HepG2 (cell line): ENCODE results near the gene BRIP1. TPM values are rescaled to one million over a fixed set of nuclear protein-coding genes. Genes with fewer than 3 reads are reported as not detected.

ENCODE experiments used
- ATAC-seq: fragments of 200-7000 bp; cut with Tn5 transposase; 3 replicates; pipeline ENCODE4 v1.9.1; 2020; ENCODE audit warnings: mild to moderate bottlenecking, moderate library complexity
- BruUV-seq: library from RNA; stranded (reverse); fragments of 400-500 nt; replicated peaks from 2 replicates; lab custom pipeline; 2021; lab: Mats Ljungman, UMichigan
- CTCF ChIA-PET: fragments of 300-600 bp; formaldehyde crosslinking; extraction: SDS; loops from one replicate; lab custom pipeline; 2021; ENCODE audit warnings: low total read pairs, inconsistent platforms, low intra/inter-chr PET ratio; lab: Yijun Ruan, JAX
- POLR2A ChIA-PET: fragments of 350-600 bp; sonication (Branson Sonifier 250); formaldehyde crosslinking; loops from one replicate; lab custom pipeline; 2020; ENCODE audit warnings: antibody characterized with exemption, inconsistent platforms; lab: Yijun Ruan, JAX
- DNase-seq: peaks from one replicate; pipeline ENCODE4 v3.0.0-alpha.2; 2015; ENCODE audit warnings: low spot score
- FAIRE-seq: peaks from 3 replicates; lab custom pipeline; 2011; peaks lifted over from hg19 to GRCh38; lab: Jason Lieb, UNC
- H2AFZ ChIP-seq: one replicate; pipeline ENCODE4 v1.6.1; 2011; ENCODE audit warnings: low read length, inconsistent platforms
- H3K27ac ChIP-seq: fragments of 300-600 bp; 3 replicates; pipeline ENCODE4 v1.8.0; 2011; ENCODE audit warnings: mixed run types, mild to moderate bottlenecking, mixed read lengths, low read length, inconsistent platforms; ENCODE audit not compliant: insufficient read depth; ENCODE audit errors: extremely low read length
- H3K27me3 ChIP-seq, 2 experiments: fragments of 200-600 bp in 1 of 2; 2 replicates in 1 of 2; 3 replicates in 1 of 2; pipeline versions ENCODE4 v1.6.0 to v1.8.0; 2011; ENCODE audit warnings: low read length in 2 of 2, mild to moderate bottlenecking in 2 of 2, moderate library complexity in 2 of 2, inconsistent platforms in 1 of 2; ENCODE audit not compliant: insufficient read depth in 2 of 2, control insufficient read depth in 1 of 2
- H3K36me3 ChIP-seq, 2 experiments: fragments of 200-600 bp in 1 of 2; replicated peaks in 1 of 2; 2 replicates in 1 of 2; 3 replicates in 1 of 2; pipeline versions ENCODE4 v1.5.1 to v1.8.0; 2011; ENCODE audit warnings: low read length in 2 of 2, inconsistent platforms in 1 of 2; ENCODE audit not compliant: insufficient read depth in 2 of 2, control insufficient read depth in 1 of 2
- H3K4me1 ChIP-seq: 2 replicates; pipeline ENCODE4 v1.5.1; 2012; ENCODE audit warnings: low read length, inconsistent platforms; ENCODE audit not compliant: insufficient read depth
- H3K4me2 ChIP-seq: 2 replicates; pipeline ENCODE4 v1.6.0; 2011; ENCODE audit warnings: low read depth, low read length, inconsistent platforms
- H3K4me3 ChIP-seq, 3 experiments: fragments of 200-600 bp in 1 of 3; sonication (generic), shearing (Covaris generic) in 1 of 3; replicated peaks in 1 of 3; 2 replicates each; pipeline ENCODE4 v1.5.1; 2011 to 2016; ENCODE audit warnings: low read length in 3 of 3, inconsistent platforms in 2 of 3, low read depth in 2 of 3, mild to moderate bottlenecking in 2 of 3, control low read depth in 1 of 3, mixed read lengths in 1 of 3; ENCODE audit not compliant: insufficient read depth in 1 of 3
- H3K79me2 ChIP-seq: one replicate; pipeline ENCODE4 v1.6.1; 2011; ENCODE audit warnings: low read length, inconsistent platforms; ENCODE audit not compliant: insufficient read depth
- H3K9ac ChIP-seq: 2 replicates; pipeline ENCODE4 v1.6.0; 2011; ENCODE audit warnings: mild to moderate bottlenecking, low read depth, low read length, inconsistent platforms; ENCODE audit not compliant: insufficient read depth
- H3K9me3 ChIP-seq: 2 replicates; pipeline ENCODE4 v1.5.1; 2012; ENCODE audit warnings: mild to moderate bottlenecking, low read length
- H4K20me1 ChIP-seq: 2 replicates; pipeline ENCODE4 v1.6.0; 2011; ENCODE audit warnings: inconsistent platforms, mild to moderate bottlenecking, low read length, moderate library complexity; ENCODE audit not compliant: insufficient read depth
- AHR ChIP-seq: IDR thresholded peaks from 2 replicates; pipeline ENCODE4 v1.6.1; 2018; ENCODE audit warnings: missing genetic modification reagents, missing compliant biosample characterization
- BCL3 ChIP-seq: sonication (generic); formaldehyde crosslinking; IDR thresholded peaks from 2 replicates; pipeline ENCODE4 v1.5.1; 2020; ENCODE audit warnings: mild to moderate bottlenecking, missing genetic modification reagents, moderate library complexity
- BCL6 ChIP-seq: IDR thresholded peaks from 2 replicates; pipeline ENCODE4 v1.6.1; 2016; ENCODE audit warnings: missing genetic modification reagents, missing compliant biosample characterization
- EEA1 ChIP-seq: sonication (generic); formaldehyde crosslinking; IDR thresholded peaks from 2 replicates; pipeline ENCODE4 v1.5.1; 2020; ENCODE audit warnings: mild to moderate bottlenecking, missing genetic modification reagents, borderline replicate concordance
- FIP1L1 ChIP-seq: fragments of 200-400 bp; formaldehyde crosslinking; IDR thresholded peaks from 2 replicates; pipeline ENCODE4 v1.6.1; 2018; ENCODE audit warnings: low read depth, mild to moderate bottlenecking, low read length, moderate library complexity, borderline replicate concordance; ENCODE audit not compliant: insufficient read depth
- HCFC1 ChIP-seq: fragments of 150-350 bp; IDR thresholded peaks from 2 replicates; pipeline ENCODE4 v1.6.1; 2014; ENCODE audit warnings: low read depth, low read length
- JARID2 ChIP-seq: sonication (generic); formaldehyde crosslinking; IDR thresholded peaks from 2 replicates; pipeline ENCODE4 v1.8.1; 2023; ENCODE audit warnings: missing genetic modification reagents, inconsistent platforms; ENCODE audit not compliant: insufficient replicate concordance
- MAX ChIP-seq: IDR thresholded peaks from 2 replicates; pipeline ENCODE4 v1.6.1; 2012; ENCODE audit warnings: inconsistent platforms
- MED13 ChIP-seq: sonication (generic); formaldehyde crosslinking; IDR thresholded peaks from 2 replicates; pipeline ENCODE4 v1.5.0; 2020; ENCODE audit warnings: missing genetic modification reagents
- MEF2D ChIP-seq: sonication (generic); formaldehyde crosslinking; IDR thresholded peaks from 2 replicates; pipeline ENCODE4 v1.5.1; 2020; ENCODE audit warnings: mild to moderate bottlenecking, missing genetic modification reagents
- MLX ChIP-seq: IDR thresholded peaks from 2 replicates; pipeline ENCODE4 v1.6.1; 2016
- NR3C1 ChIP-seq: sonication (generic); formaldehyde crosslinking; IDR thresholded peaks from 2 replicates; pipeline ENCODE4 v1.4.0; 2020; ENCODE audit warnings: missing genetic modification reagents
- RAD21 ChIP-seq: fragments of 450-650 bp; formaldehyde crosslinking; IDR thresholded peaks from 2 replicates; pipeline ENCODE4 v1.5.0; 2020; ENCODE audit warnings: mild to moderate bottlenecking
- RNF2 ChIP-seq: fragments of 450-650 bp; conservative IDR thresholded peaks from 2 replicates; pipeline ENCODE4 v1.6.1; 2016; ENCODE audit warnings: low read depth
- SNRNP70 ChIP-seq: fragments of 200-400 bp; formaldehyde crosslinking; IDR thresholded peaks from 2 replicates; pipeline ENCODE4 v1.6.1; 2017; ENCODE audit warnings: mild to moderate bottlenecking, low read depth, low read length, moderate library complexity
- ZBTB21 ChIP-seq: sonication (generic); formaldehyde crosslinking; IDR thresholded peaks from 2 replicates; pipeline ENCODE4 v1.4.0; 2020; ENCODE audit warnings: missing genetic modification reagents
- ZBTB39 ChIP-seq: sonication (generic); formaldehyde crosslinking; IDR thresholded peaks from 2 replicates; pipeline ENCODE4 v1.5.0; 2020; ENCODE audit warnings: missing genetic modification reagents
- ZNF256 ChIP-seq: sonication (generic); formaldehyde crosslinking; conservative IDR thresholded peaks from 2 replicates; pipeline ENCODE4 v1.4.0; 2020; ENCODE audit warnings: missing genetic modification reagents
- ZNF431 ChIP-seq: sonication (generic); formaldehyde crosslinking; IDR thresholded peaks from 2 replicates; pipeline ENCODE4 v1.9.0; 2022; ENCODE audit warnings: missing genetic modification reagents, low read depth, mild to moderate bottlenecking, borderline replicate concordance
- ZNF740 ChIP-seq: sonication (generic); formaldehyde crosslinking; IDR thresholded peaks from 2 replicates; pipeline ENCODE4 v1.4.0; 2020; ENCODE audit warnings: missing genetic modification reagents
- WGBS: methylation state at CpG from one replicate; pipeline ENCODE4 v1.1.6; 2017; ENCODE audit warnings: low lambda C conversion rate; 5-methylcytosine and 5-hydroxymethylcytosine counted together
- in situ Hi-C: cut with HindIII; loops from 2 replicates; pipeline ENCODE4 v1.10.0; 2017; ENCODE audit warnings: low pct_unique_long_range_greater_than_20kb; ENCODE audit not compliant: extremely low pct_ligation_motif_present
- intact Hi-C: fragments of 100-400 bp; cut with micrococcal nuclease; formaldehyde crosslinking; loops from one replicate; pipeline ENCODE4 v1.10.0; 2022; ENCODE audit not compliant: unreplicated experiment
- polyA plus RNA-seq, 8 experiments: library from polyadenylated mRNA; depleted of rRNA in 3 of 8; stranded (reverse) in 7 of 8; unstranded in 1 of 8; fragments of >200 nt; fragmentation: Illumina TruSeq in 4 of 8; extraction: Trizol in 4 of 8; gene quantifications; 2 replicates each; pipeline versions ENCODE4 v1.2.1 to v1.2.3, GENCODE V29; 2011 to 2016; ENCODE audit warnings: low read depth in 4 of 8, missing spikeins in 1 of 8, mixed read lengths in 1 of 8; ENCODE audit not compliant: insufficient read depth in 1 of 8
- total RNA-seq, 5 experiments: library from RNA; depleted of rRNA; stranded (reverse); fragments of >200 nt; fragmentation: Illumina TruSeq; extraction: Trizol; gene quantifications; 2 replicates each; pipeline ENCODE4 v1.2.3, GENCODE V29; 2016; ENCODE audit warnings: low read depth in 1 of 5

Gene BRIP1
- total and polyA plus RNA-seq, 2 of the 13 experiments (the other 11 are each of a cell fraction or from before 2014, with no cell fraction given), result 3.8 to 27.7 TPM

GRCh38 chr17:61683466-61683865, 179.9 kb downstream of the BRIP1 start (continued):
- TF ChIP-seq JARID2 (CRISPR knock-in tag) (no peak), MAX (no peak), SNRNP70 (no peak)

GRCh38 chr17:61680921-61681320, 182.4 kb downstream of the BRIP1 start:
- ChIA-PET POLR2A (no interaction called here), CTCF (no interaction called here)
- H3K4me2 ChIP-seq, result no peak overlapping the region
- FAIRE-seq, result no peak
- no peaks in the 10 kb centered on the region; a peak in 4 of 5 replicates for H3K36me3 ChIP-seq
- H3K79me2 ChIP-seq, result no peaks in the 10 kb centered on the region
- H3K4me1 ChIP-seq, result no peaks in the 10 kb centered on the region
- no peak overlapping the region for H2AFZ ChIP-seq
- WGBS, result 95% methylated on average over 10 of the region's 10 CpGs
- H3K9me3 ChIP-seq, result no peaks in the 10 kb centered on the region
- H3K4me3 ChIP-seq, result no peak overlapping the region
- TF ChIP-seq MLX (CRISPR knock-in tag), result no peak
- no peak for TF ChIP-seq AHR
- no peak for TF ChIP-seq BCL3 (CRISPR knock-in tag)
- TF ChIP-seq RAD21 (CRISPR knock-in tag), result no peak
- TF ChIP-seq ZBTB39, result no peak
- TF ChIP-seq EEA1, result no peak
- no peak for TF ChIP-seq MED13
- no peak for TF ChIP-seq FIP1L1
- TF ChIP-seq HCFC1, result no peak
- no peak for TF ChIP-seq RNF2
- TF ChIP-seq MEF2D (CRISPR knock-in tag), result no peak
- TF ChIP-seq ZNF740 (CRISPR knock-in tag), result no peak
- no peak for TF ChIP-seq ZBTB21 (CRISPR knock-in tag)
- TF ChIP-seq BCL6 (CRISPR knock-in tag), result no peak
- no peak for TF ChIP-seq ZNF431 (CRISPR knock-in tag)
- no peak for TF ChIP-seq ZNF256 (CRISPR knock-in tag)
- no peak for TF ChIP-seq NR3C1 (CRISPR knock-in tag)
- H4K20me1 ChIP-seq, result no peaks in the 10 kb centered on the region
- in situ Hi-C loops (no loop called here), intact Hi-C loops (no loop called here)
- H3K9ac ChIP-seq, result no peak overlapping the region
- no peak for DNase-seq
- no peaks in the 10 kb centered on the region for H3K27me3 ChIP-seq
- no TSS peak for BruUV-seq
- H3K27ac ChIP-seq, result no peak overlapping the region
- ATAC-seq, result no peak
